GM21526 (cell line): Measurements from ENCODE around the gene INSR.

Experiments
- ATAC-seq: cut with Tn5 transposase; IDR thresholded peaks from one replicate; pipeline ENCODE4 v1.9.1; 2021; ENCODE audit warnings: moderate library complexity; ENCODE audit not compliant: unreplicated experiment, low FRiP score

INSR gene

DNA sequence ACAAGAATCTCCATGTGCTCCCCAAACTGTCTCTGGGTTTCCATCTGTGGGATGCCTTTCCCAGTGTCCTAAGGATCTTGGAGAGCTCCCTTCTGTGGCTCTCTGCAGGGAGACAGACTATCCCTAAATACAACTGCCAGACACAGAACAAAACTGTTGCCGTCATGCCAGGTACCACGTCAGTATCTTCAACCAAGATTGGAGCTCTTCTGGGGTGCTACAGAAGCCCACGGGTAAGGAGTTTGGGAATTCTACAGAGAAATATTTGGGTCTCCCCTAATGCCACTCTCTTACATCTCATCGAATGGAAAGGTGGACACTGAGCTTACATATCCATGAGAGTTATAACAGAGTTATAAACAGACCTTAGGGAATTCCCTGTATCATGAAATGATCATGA is 230.9 kb downstream of the INSR start:
- ATAC-seq = no peak
